GM18868 (cell line): ENCODE results near the gene ATXN1.
"Not testable (repeated sequence)": the region's sequence is repeated elsewhere in the genome, so short reads cannot be mapped to it uniquely, and the experiment has no call there.

Source experiments
- ATAC-seq: cut with Tn5 transposase; IDR thresholded peaks from one replicate; pipeline ENCODE4 v1.9.1; 2021; ENCODE audit warnings: mild to moderate bottlenecking, moderate library complexity; ENCODE audit not compliant: unreplicated experiment

ATXN1 gene

DNA sequence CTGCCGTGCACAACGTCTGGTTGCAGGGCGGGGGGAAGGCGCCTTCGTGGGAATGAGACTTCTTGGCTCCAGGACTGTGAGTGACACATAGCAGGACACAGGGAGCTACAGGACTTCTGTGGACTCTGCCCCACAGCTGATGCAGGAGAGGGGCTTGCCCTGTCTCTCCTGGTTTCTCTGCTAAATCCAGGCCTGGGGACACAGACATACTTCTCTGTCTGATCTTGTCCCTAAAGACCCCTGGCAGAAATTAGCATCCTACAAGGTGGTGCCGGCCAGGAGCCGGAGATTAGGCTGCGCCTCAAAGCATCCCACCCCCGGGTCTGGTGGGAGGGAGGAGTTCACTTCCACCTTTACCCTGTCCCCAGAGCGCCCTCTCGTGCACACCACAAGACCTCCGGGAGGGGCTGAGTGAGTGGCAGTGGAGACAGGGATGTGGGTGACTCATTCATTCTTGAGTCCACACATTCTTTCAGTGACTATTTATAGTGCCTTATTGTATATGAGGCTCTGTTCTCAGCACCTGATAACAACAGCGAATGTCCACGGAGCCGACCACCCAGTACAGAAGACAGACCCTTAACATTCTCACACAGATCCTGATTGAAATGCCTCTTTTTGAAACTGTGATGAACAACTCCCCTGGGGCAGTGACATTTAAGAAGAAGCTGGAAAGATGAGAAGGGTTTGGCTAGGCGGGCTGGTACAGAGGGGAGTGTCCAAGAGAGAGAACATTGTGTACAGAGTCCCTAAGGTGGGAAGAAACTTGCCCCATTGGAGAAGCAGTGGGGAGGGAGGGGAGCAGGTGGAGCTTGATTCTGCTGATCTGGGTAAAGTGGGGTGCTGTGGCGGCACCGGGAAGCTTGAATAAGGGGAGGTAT lies 483.9 kb downstream of the ATXN1 start:
- ATAC-seq, result peak; percentile 78

DNA sequence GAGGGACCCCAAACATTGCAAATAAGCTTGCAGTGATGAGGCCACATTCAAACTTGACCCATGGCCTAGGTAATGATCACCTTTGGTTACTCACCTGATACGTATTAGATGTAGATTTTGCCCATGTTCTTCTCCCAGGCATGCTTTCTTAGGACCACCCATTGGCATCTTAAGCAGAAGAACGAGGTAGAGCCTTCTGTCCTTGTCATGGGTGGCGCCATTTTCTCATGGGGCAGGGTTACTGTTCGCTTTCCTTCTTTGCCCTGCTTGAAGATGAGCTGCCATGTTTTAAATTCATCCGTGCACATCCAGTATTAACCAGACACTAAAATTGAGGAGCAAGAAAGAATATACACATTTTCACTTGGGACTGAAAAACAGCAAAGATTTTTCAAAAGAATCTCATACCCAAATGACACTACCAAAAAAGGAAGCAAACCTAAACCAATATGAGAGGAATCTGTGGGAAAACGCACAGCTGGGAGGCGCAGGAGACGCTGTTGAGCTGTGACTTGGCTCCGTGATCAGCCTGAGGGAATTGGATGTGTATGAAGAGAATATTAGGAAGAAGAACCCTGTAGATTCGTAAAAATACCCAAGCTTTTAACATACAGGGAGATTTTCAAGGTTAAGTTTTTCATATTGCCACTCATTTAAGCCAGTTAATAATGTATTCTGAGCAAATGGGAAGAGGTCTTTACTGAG lies 486.2 kb downstream of the ATXN1 start:
- ATAC-seq, result no peak

DNA sequence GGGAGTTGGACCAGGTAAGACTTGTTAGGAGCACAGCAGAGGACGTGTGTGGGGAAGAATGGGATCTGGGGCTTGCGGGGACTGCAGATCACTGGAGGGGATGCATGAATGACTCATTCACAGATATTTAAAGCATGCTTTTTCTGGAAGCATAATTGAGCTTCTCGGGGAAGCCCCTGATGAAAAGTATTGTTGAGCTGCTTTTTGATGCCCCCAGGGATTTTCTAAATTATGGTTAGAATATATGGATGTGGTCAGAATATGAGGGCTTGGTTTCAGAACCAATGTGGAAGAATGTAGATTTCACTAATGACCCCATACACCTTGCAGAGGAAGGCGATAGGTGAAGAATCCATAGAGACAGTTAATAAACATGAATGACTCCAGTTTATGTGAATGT lies 486.8 kb downstream of the ATXN1 start:
- no peak for ATAC-seq

DNA sequence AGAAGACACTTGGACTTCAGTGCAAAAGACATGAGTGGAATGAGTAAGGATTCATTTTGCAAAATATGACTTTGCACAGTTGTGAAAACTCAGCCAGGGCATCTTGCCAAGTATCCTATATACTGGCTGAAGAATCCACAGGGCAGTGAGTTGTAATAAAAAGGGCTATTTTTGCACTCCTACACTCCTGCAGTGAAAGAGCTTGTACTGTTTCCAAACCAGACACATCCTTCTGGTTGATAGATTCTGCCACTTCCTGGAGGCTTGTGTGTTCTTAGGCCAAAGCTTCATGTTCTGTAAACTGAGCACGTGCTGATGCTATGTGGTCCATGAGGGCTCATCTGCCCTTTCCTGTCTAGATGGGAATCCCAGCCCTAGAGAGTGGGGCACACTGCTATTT lies 488.0 kb downstream of the ATXN1 start:
- no peak for ATAC-seq

DNA sequence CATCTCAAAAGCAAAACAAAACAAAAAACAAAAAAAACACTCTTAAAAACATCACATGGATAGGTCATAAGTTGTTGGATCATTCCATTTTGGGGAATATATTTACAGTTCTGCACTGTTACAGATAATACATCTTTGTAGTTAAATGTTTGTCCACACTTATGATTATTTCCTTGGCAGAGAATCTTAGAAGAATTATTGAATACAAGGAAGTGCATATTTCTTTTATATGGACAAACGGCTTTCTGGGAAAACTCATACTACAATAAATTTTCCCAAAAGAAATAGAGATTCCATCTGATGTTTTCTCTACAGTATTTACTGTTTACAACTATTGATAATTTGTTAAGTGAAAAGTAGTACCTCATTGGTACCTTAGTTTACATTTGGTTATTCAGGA lies 489.1 kb downstream of the ATXN1 start:
- ATAC-seq, result no peak

DNA sequence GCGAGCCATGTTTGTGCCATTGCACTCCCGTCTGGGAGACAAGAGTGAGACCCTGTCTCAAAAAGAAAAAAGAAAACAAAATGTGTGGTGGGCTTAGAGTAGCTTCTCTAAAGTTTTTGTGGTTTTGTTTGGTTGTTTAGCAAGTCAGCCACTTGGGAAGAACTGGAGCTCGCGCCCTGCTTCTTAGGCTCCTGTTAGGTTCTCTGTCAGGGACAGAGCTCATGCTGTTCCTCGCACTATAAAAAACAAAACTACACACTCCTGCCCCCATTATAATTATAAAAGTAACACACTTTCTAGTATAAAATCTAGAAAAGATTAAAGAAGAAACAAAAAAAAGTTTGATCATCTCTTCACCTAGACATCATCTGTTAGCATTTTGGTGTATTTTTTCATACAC lies 489.8 kb downstream of the ATXN1 start:
- no peak for ATAC-seq

DNA sequence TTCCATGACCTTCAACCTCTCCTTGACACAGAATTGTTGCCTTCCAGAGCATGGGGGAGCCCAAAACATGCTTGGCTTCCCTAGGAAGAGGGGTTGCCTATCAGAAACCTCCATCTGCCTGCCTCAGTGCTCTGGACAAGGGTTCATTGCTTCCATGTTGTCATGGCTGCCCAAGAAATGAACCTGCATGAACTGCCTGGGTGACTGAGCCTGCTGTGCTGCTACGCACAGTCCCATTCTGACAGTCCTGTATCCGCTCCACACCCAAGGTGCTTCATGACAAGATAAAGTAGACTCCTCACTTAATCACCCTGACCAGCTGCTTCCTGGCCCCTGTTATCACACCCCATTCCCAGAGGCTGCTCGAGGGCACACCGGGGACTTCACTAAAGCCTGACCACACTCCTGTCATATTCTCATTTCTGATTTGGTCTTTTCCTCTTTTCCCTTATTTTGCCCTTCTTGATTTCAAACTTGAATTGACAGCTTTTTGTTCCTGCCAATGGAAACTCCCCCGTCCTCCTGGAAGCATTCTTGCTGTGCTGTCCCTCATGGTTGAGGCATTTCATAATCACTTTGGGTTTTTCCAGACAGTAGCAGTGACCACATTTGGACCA lies 491.0 kb downstream of the ATXN1 start:
- no peak for ATAC-seq

DNA sequence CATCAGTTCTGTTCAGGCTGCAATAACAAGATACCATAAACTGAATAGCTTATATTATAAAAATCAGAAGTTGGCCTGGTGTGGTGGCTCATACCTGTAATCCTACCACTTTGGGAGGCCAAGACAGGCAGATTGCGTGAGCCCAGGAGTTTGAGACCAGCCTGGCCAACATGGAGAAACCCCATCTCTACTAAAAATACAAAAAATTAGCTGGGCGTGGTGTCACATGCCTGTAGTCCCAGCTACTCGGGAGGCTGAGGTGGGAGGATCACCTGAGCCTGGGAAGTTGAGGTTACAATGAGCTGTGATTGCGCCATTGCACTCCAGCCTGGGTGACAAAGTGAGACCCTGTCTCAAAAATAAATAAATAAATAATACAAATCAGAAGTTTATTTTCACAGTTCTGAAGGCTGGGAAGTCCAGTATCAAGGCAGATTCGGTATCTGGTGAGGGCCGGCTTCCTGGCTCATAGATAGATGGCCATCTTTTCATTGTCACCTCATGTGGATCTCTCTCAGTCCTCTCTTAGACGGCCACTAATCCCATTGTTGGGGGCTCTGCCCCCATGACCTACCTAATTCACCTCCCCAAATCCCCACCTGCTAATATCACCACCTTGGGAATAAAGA lies 491.7 kb downstream of the ATXN1 start:
- ATAC-seq, result not testable (repeated sequence)

DNA sequence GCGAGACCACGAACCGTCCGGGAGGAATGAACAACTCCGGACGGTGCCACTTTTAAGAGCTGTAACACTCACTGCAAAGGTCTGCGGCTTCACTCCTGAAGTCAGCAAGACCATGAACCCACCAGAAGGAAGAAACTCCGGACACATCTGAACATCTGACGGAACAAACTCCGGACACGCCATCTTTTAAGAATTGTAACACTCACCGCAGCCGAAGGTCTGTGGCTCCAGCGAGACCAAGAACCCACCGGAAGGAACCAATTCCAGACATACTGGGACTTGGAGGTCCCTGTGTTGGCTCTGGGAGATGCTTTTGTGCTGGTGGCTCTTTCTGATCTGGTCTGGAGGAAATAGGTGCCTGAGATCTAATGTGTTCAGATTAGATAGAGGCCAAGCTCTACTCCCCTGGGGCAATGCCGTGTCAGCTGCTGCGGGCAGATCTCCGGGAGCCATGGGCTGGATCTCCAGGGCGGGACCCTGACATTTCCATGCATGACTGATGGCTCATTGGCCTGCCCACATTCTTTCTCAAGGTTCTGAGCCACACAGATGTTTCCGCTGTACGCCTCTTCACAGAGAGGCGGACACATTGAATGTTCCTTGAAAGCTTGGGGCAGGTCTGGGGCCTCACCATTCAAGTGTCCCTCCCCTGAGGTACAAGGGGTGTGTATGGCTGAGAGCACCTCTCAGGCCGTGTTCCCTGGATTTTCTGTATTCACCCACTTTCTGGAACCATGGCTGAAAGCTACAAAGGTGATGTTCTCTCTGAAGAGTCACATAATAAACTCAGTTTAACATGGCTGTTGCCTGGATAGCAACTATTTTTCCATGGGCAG lies 493.6 kb downstream of the ATXN1 start:
- ATAC-seq, result no peak

DNA sequence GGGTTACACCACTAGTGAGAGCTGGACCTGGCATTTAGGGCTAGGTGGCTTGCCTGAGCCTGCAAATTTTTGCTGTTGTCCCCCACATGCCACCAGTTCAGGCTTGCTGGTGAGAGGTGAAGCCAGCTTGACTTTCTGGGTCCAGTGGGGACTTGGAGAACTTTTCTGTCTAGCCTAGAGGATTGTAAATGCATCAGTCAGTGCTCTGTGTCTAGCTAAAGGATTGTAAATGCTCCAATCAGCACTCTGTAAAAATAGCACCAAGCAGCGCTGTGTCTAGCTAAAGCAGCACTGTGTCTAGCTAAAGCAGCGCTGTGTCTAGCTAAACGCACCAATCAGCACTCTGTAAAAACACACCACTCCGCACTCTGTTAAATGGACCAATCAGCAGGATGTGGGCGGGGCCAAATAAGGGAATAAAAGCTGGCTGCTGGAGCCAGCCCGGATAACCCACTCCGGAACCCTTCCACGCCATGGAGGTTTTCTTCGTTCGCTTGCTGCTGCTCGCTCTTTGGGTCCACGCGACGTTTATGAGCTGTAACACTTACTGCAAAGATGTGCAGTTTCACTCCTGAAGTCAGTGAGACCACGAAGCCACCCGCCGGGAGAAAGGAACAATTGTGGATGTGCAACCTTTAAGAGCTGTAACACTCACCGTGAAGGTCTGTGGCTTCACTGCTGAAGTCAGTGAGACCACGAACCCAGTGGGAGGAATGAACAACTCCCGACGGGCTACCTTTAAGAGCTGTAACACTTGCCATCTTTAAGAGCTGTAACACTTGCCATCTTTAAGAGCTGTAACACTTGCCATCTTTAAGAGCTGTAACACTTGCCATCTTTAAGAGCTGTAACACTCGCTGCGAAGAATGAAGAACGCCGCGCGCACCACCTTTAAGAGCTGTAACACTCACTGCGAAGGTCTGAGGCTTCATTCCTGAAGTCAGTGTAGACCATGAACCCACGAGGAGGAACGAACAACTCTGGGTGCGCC lies 495.6 kb downstream of the ATXN1 start:
- ATAC-seq, result no peak

DNA sequence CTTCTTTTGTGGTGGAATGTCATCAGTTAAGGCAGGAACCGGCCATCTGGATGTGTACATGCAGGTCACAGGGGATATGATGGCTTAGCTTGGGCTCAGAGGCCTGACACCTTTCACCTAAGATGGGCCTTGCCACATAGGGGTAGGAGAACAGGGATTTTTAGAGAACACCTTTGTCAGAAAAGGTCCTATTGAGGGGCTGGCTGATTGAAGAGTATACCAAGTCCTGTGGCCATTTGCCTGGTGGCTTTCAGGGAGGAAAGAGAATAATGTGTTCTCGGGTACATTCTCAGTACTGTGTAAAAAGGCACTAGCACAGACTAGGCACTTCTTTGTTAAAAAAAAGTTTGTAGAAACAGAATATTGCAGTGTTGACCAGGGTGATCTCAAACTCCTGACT lies 496.5 kb downstream of the ATXN1 start:
- ATAC-seq, result no peak

DNA sequence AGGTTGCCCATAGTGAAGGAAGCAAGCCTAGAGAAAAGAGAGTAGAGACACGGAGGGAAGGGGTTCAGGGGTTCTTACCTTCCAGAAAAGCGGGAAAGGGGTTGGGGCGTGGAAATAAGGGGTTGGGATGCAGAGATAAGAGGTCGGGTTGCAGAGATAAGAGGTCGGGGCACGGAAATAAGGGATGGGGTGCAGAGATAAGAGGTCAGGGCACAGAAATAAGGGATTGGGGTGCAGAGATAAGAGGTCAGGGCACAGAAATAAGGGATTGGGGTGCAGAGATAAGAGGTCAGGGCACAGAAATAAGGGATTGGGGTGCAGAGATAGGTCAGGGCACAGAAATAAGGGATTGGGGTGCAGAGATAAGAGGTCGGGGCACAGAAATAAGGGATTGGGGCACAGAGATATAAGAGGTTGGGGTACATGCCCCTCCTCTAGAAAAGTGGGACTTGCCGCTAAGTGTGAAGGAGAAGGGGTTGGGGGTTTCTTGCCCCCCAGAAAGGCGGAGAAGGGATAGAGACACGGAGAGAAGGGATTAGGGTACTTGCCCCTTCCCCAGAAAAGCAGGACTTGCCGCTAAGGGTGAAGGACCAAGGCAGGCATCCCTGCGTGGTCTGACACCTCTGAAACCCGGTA lies 497.7 kb downstream of the ATXN1 start:
- ATAC-seq, result not testable (repeated sequence)

DNA sequence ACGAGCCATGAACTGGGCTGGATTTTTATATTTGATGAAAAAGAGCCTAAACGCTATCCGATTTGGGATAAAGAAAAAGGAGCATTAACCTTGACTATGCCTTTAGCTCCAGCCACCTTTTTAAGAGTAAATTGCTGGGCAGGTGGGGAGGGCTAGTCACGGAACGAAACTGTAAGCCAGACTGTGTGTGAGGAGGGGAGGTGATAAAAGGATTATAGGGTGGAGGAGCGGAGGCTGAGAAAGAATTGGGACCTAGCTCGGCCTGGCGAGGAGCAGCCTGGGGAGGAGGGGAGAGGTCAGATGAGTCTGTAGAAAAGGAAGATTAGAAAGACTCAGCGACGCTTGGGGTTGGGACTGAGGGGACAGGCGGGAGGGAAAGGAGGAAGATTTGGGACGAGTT lies 498.5 kb downstream of the ATXN1 start:
- ATAC-seq, result not testable (repeated sequence)

DNA sequence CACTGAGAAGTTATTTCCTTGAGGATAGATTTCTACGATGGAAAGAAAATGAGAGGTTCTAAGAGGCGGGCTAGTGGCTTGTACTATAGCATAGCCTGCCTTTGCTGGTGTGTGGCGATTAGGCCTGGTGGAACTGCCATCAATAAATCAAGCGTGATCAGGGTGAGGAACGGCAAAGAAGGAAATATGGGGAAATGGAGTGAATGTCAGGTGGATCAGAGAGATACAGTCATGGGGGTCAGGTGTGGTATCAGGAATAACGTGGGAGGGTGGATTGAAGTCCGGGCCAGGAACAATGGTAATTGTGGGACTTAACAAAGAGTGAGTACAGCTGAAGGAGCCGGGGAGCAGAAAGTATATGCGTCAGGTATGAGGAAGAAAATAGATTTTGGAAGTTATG lies 500.7 kb downstream of the ATXN1 start:
- not testable (repeated sequence) for ATAC-seq

DNA sequence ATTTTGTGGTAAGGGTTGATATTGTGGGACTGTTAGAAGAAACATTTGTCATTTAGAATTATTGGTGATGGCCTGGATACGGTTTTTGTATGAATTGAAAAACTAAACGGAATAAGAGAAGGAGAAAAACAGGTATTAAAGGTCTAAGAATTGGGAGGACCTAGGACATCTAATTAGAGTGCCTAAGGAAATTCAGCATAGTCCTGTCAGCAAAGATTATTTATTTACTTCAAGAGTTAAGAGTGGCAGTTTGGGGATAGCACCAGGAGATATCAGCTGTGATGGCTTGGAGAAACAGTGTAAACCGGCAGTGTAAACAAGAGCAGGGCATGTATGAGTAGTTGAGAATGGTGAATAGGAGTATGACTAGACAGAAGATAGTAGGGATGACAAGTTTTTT lies 501.7 kb downstream of the ATXN1 start:
- ATAC-seq, result not testable (repeated sequence)

DNA sequence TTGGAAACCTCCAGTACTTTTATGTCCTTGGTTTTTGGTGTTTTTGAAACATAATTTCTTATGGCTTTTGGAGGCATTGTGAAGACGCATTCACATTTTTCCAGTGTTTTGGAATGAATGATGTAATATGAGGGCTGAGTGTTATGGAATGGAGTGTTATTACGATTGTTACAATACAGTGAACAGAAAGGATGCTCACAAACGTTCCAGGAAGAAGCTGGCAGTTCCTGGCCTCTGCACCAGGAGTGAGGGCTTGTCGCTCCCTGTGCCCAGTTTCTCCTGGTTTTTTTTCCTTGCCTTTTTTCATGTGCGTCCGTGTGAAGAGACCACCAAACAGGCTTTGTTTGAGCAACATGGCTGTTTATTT lies 502.6 kb downstream of the ATXN1 start:
- no peak for ATAC-seq

DNA sequence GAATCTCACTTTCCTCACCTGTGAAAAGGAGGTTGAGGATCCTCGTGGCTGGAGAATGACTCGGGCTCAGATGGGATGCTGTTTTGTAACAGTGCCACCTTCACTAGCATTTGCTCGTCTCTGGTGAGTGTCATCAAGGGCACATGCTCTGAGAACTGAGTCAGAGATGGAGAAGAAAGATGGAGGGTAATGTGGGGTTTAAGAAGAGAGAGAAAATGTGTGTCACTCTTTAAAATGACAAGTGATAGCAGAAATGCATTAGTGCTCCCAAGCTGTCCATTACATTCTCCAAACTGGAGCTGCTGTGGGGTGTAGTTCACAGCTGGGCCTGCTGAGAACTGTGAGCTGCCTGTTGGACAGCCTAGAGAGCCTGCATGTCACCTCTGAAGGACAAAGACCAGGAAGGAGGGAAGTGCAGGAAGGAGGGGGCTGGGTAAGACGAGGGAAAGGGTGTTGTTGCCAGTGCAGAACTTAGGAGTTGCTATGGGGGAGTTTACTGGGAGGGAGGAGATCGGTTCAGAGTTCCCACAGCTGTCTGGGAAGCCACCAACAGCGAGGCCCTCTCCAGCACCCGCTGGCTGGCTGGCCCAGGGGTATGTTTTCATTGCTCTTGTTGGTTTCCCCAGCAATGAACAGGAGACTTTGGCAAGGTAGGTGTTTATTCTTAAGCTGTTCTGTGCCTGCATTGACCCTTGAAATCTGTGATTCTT lies 503.1 kb downstream of the ATXN1 start:
- ATAC-seq, result no peak

DNA sequence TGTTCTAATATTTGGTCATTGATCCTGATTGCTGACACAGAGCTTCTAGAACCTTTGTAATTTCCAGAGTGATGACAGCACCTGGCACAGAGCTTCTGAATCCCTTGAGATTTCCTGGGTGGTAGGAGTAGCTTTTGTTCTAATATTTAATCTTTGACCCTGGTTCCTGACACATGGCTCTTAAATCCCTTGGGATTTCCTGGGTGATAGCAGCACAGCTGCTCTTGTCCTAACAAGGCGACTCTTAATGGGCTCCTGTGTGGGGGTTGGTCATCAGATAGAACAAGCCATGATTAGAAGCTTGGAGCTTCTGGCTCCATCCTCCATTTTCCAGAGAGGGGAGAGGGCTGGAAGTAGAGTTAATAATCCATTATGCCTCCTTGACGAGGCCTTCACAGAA lies 504.5 kb downstream of the ATXN1 start:
- ATAC-seq, result no peak
